Gastroesophageal sphincter (tissue), 4 donors: Measurements from ENCODE around the gene SLC2A14. TPM values are rescaled to one million over a fixed set of nuclear protein-coding genes. Genes with fewer than 3 reads are reported as not detected.
"Not testable (repeated sequence)": the region's sequence is repeated elsewhere in the genome, so short reads cannot be mapped to it uniquely, and the experiment has no call there.

ENCODE experiments used
- ATAC-seq: fragments of 150-250 bp; one replicate; pipeline ENCODE4 v1.9.1; 2016; ENCODE audit warnings: mild to moderate bottlenecking, moderate library complexity
- H3K27ac ChIP-seq, 4 donors: fragments of 200-600 bp; sonication (generic) in 3 of 4; 1 replicate in 3 of 4; 2 replicates in 1 of 4; pipeline ENCODE4 v1.5.1; 2016 to 2019
- H3K27me3 ChIP-seq: fragments of 200-600 bp; sonication (generic); one replicate; pipeline ENCODE4 v1.5.1; 2019
- H3K36me3 ChIP-seq, 2 donors: fragments of 200-600 bp; sonication (generic); one replicate each; pipeline ENCODE4 v1.5.1; 2019; ENCODE audit warnings: control low read depth in 1 of 2
- H3K4me1 ChIP-seq, 3 donors: fragments of 200-600 bp; sonication (generic); 1 replicate in 2 of 3; 2 replicates in 1 of 3; pipeline ENCODE4 v1.5.1; 2016 to 2019; ENCODE audit warnings: control low read depth in 2 of 3
- H3K4me3 ChIP-seq, 2 donors: fragments of 200-600 bp; sonication (generic); one replicate each; pipeline ENCODE4 v1.5.1; 2019; ENCODE audit warnings: mild to moderate bottlenecking in 1 of 2, moderate library complexity in 1 of 2
- H3K9me3 ChIP-seq, 3 donors: fragments of 200-600 bp; sonication (generic); one replicate each; pipeline ENCODE4 v1.5.1; 2017 to 2019; ENCODE audit warnings: control low read depth in 2 of 3
- CTCF ChIP-seq, 4 experiments: fragments of 200-600 bp in 2 of 4; fragments of 450-650 bp in 2 of 4; sonication (generic) in 1 of 4; IDR thresholded peaks; one replicate each; pipeline ENCODE4 v1.5.1; 2017 to 2019; ENCODE audit warnings: antibody characterized with exemption in 4 of 4, mild to moderate bottlenecking in 2 of 4, moderate library complexity in 2 of 4
- EP300 ChIP-seq: sonication (generic); formaldehyde crosslinking; IDR thresholded peaks from one replicate; pipeline ENCODE4 v1.6.1; 2017; ENCODE audit warnings: antibody characterized with exemption, mild to moderate bottlenecking
- POLR2A ChIP-seq, 2 donors: fragments of 450-650 bp; IDR thresholded peaks; one replicate each; pipeline ENCODE4 v1.6.1; 2017; ENCODE audit warnings: antibody characterized with exemption in 2 of 2, mild to moderate bottlenecking in 2 of 2, moderate library complexity in 1 of 2
- POLR2AphosphoS5 ChIP-seq: sonication (generic); formaldehyde crosslinking; IDR thresholded peaks from one replicate; pipeline ENCODE4 v1.6.1; 2017; ENCODE audit warnings: antibody characterized with exemption
- WGBS, 2 donors: methylation state at CpG; one replicate each; pipeline ENCODE4 v1.1.5; 2018; ENCODE audit warnings: low coverage in 1 of 2; 5-methylcytosine and 5-hydroxymethylcytosine counted together
- total RNA-seq, 4 donors: library from RNA; depleted of rRNA; stranded (reverse); fragments of >200 nt; gene quantifications; one replicate each; pipeline ENCODE4 v1.1.0, GENCODE V29; 2016

SLC2A14 gene
- total RNA-seq, 4 donors from 2014 or later = 1.2 to 2.6 TPM; not detected in 2

GRCh38 chr12:7837366-7837765, 35.3 kb downstream of the SLC2A14 start:
- Histone ChIP-seq H3K9me3 (no peaks in the 10 kb centered on the region), H3K4me1 (no peaks in the 10 kb centered on the region), H3K36me3 (no peaks in the 10 kb centered on the region), H3K27ac (no peak overlapping the region), H3K27me3 (no peaks in the 10 kb centered on the region), H3K4me3 (no peak overlapping the region)
- TF ChIP-seq CTCF (IDR thresholded peaks at IDR 0.05) = no peak
- no peak for TF ChIP-seq POLR2A (IDR thresholded peaks at IDR 0.05)
- TF ChIP-seq POLR2AphosphoS5 = no peak
- no peak for TF ChIP-seq EP300
- WGBS, 2 donors = 79% methylated on average over 5 to 6 of the region's 6 CpGs
- no peak for ATAC-seq

- TF ChIP-seq POLR2A (IDR thresholded peaks at IDR 0.05) = no peak
- no peak for TF ChIP-seq CTCF (IDR thresholded peaks at IDR 0.05)
- TF ChIP-seq EP300 = no peak
- no peak for TF ChIP-seq POLR2AphosphoS5
- H3K4me3 ChIP-seq = no peak overlapping the region
- H3K27me3 ChIP-seq = no peaks in the 10 kb centered on the region
- H3K9me3 ChIP-seq = no peaks in the 10 kb centered on the region
- H3K36me3 ChIP-seq = no peaks in the 10 kb centered on the region
- no peak overlapping the region for H3K27ac ChIP-seq
- WGBS, 2 donors = 54 to 77% methylated on average over 5 of the region's 5 CpGs
- no peaks in the 10 kb centered on the region for H3K4me1 ChIP-seq
- ATAC-seq = no peak
Observed at GRCh38 chr12:7835766-7836165, 36.9 kb downstream of the SLC2A14 start.

GRCh38 chr12:7835116-7835515, 37.6 kb downstream of the SLC2A14 start:
- H3K4me1 ChIP-seq = no peaks in the 10 kb centered on the region
- no peak overlapping the region for H3K27ac ChIP-seq
- 62 to 74% methylated on average over 3 to 9 of the region's 9 CpGs for WGBS, 2 donors
- H3K9me3 ChIP-seq = no peaks in the 10 kb centered on the region
- no peaks in the 10 kb centered on the region for H3K27me3 ChIP-seq
- H3K36me3 ChIP-seq = no peaks in the 10 kb centered on the region
- no peak overlapping the region for H3K4me3 ChIP-seq
- TF ChIP-seq POLR2A (IDR thresholded peaks at IDR 0.05) (no peak), POLR2AphosphoS5 (no peak), CTCF (IDR thresholded peaks at IDR 0.05) (no peak), EP300 (no peak)
- no peak for ATAC-seq

- Histone ChIP-seq H3K27ac (no peak overlapping the region), H3K4me1 (no peaks in the 10 kb centered on the region), H3K36me3 (no peaks in the 10 kb centered on the region), H3K4me3 (no peak overlapping the region), H3K9me3 (no peaks in the 10 kb centered on the region), H3K27me3 (no peaks in the 10 kb centered on the region)
- no peak for ATAC-seq
- TF ChIP-seq CTCF (IDR thresholded peaks at IDR 0.05) (no peak), EP300 (no peak), POLR2AphosphoS5 (no peak)
- WGBS, 2 donors = 78 to 100% methylated on average over 1 of the region's 1 CpG
Observed at GRCh38 chr12:7834701-7835100, 38.0 kb downstream of the SLC2A14 start.

GRCh38 chr12:7833831-7834230, 38.9 kb downstream of the SLC2A14 start:
- 88 to 100% methylated on average over 1 to 4 of the region's 4 CpGs for WGBS, 2 donors
- TF ChIP-seq POLR2A (IDR thresholded peaks at IDR 0.05) (no peak), EP300 (no peak), CTCF (IDR thresholded peaks at IDR 0.05) (no peak), POLR2AphosphoS5 (no peak)

GRCh38 chr12:7833201-7833600, 39.5 kb downstream of the SLC2A14 start:
- not testable (repeated sequence) for ATAC-seq, H3K27me3 ChIP-seq, H3K9me3 ChIP-seq, H3K36me3 ChIP-seq, H3K4me3 ChIP-seq, H3K27ac ChIP-seq, H3K4me1 ChIP-seq
- WGBS, 2 donors = 71 to 100% methylated on average over 1 to 6 of the region's 6 CpGs

More at GRCh38 chr12:7833831-7834230, 38.9 kb downstream of the SLC2A14 start:
- no peaks in the 10 kb centered on the region for H3K4me1 ChIP-seq
- ATAC-seq = no peak
- H3K27ac ChIP-seq = no peak overlapping the region
- H3K4me3 ChIP-seq = no peak overlapping the region
- H3K9me3 ChIP-seq = no peaks in the 10 kb centered on the region
- H3K36me3 ChIP-seq = no peaks in the 10 kb centered on the region
- H3K27me3 ChIP-seq = no peaks in the 10 kb centered on the region
